ELF-1 (cell line): Measurements from ENCODE around the gene TIMELESS.
"Not testable (repeated sequence)": the region's sequence is repeated elsewhere in the genome, so short reads cannot be mapped to it uniquely, and the experiment has no call there.

Experiments used
- DNase-seq: peaks from one replicate; pipeline ENCODE4 v3.0.0-alpha.2; 2016; ENCODE audit warnings: low read depth, low spot score

The TIMELESS gene

GRCh38 chr12:56448860-56449621, at the start of gene TIMELESS:
Gene TIMELESS, minus strand, starts transcription at chr12:56449426. Its CDS starts 15,256 bp downstream, at chr12:56434170.
- peak; percentile 96 for DNase-seq

- DNase-seq = peak; percentile 53
Observed at GRCh38 chr12:56498126-56498902, 49.1 kb upstream of the TIMELESS start.

GRCh38 chr12:56496704-56497103, 47.5 kb upstream of the TIMELESS start:
- DNase-seq = peak; percentile 41

- DNase-seq = not testable (repeated sequence)
Observed at GRCh38 chr12:56494481-56494880, 45.3 kb upstream of the TIMELESS start.

- DNase-seq = not testable (repeated sequence)
Observed at GRCh38 chr12:56494106-56494415, 44.8 kb upstream of the TIMELESS start.

GRCh38 chr12:56493409-56494105, 44.3 kb upstream of the TIMELESS start:
- DNase-seq = not testable (repeated sequence)

- no peak for DNase-seq
Observed at GRCh38 chr12:56490360-56490759, 41.1 kb upstream of the TIMELESS start.

GRCh38 chr12:56488041-56488955, 39.1 kb upstream of the TIMELESS start, which contains the start of gene GLS2:
Gene GLS2, minus strand, starts transcription at chr12:56488161. Its CDS starts 43 bp downstream, at chr12:56488118.
- peak; percentile 79 for DNase-seq

- peak; percentile 64 for DNase-seq
Observed at GRCh38 chr12:56487448-56488040, 38.3 kb upstream of the TIMELESS start.

- DNase-seq = no peak
Observed at GRCh38 chr12:56486694-56487093, 37.5 kb upstream of the TIMELESS start.

- no peak for DNase-seq
Observed at GRCh38 chr12:56484566-56484965, 35.3 kb upstream of the TIMELESS start.

GRCh38 chr12:56479625-56480024, 30.4 kb upstream of the TIMELESS start:
- no peak for DNase-seq

GRCh38 chr12:56477521-56478225, 28.4 kb upstream of the TIMELESS start:
- no peak for DNase-seq

GRCh38 chr12:56476972-56477432, 27.8 kb upstream of the TIMELESS start:
- DNase-seq = no peak

GRCh38 chr12:56476143-56476542, 26.9 kb upstream of the TIMELESS start:
- DNase-seq = no peak

GRCh38 chr12:56474389-56474788, 25.2 kb upstream of the TIMELESS start:
- no peak for DNase-seq

- no peak for DNase-seq
Observed at GRCh38 chr12:56469007-56469930, 20.0 kb upstream of the TIMELESS start.

- DNase-seq = peak; percentile 95
Observed at GRCh38 chr12:56468216-56469006, 19.2 kb upstream of the TIMELESS start, which contains the start of gene SPRYD4. Gene SPRYD4, plus strand, starts transcription at chr12:56468578. Its CDS starts 14 bp downstream, at chr12:56468592.
